Fibroblast of skin of back (primary cell): ENCODE data around the gene LYVE1.

Source experiments
- DNase-seq: peaks from one replicate; pipeline ENCODE4 v3.0.0-alpha.2; 2013

LYVE1 gene

GRCh38 chr11:10519630-10520029 is 48.8 kb downstream of the LYVE1 start:
- no peak for DNase-seq

- DNase-seq = no peak
These were observed 49.6 kb downstream of the LYVE1 start for GRCh38 chr11:10518891-10519290.

- no peak for DNase-seq
These were observed 50.3 kb downstream of the LYVE1 start for GRCh38 chr11:10518123-10518522.

GRCh38 chr11:10515418-10515817 is 53.0 kb downstream of the LYVE1 start:
- DNase-seq = no peak

DNA sequence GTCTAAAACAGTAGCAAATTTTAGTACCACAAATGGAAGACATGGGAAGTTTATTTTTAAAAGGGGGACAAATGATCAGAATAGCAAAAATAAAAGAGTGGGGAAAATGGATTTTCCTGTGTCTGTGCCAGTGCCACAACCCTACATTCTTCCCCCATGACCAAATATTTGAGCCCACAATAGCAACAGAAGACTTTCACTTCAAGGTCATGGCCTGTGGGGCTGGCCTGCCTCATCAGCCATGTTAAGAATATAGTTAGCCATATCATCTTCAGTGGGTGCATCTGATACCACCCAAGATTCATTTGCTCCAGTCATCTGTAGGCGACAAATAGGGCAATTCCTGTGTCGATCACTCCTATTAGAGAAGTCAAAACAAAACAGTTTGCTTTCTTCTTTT is 53.8 kb downstream of the LYVE1 start:
- DNase-seq = peak; percentile 56

GRCh38 chr11:10514202-10514601 is 54.3 kb downstream of the LYVE1 start:
- peak; percentile 29 for DNase-seq

GRCh38 chr11:10511181-10511621 is 57.3 kb downstream of the LYVE1 start:
- no peak for DNase-seq
